Measurements from ENCODE around the gene KRT40.
A peak's percentile ranks its signal among the peaks of the same experiment; 100 is the strongest.

The KRT40 gene

DNA sequence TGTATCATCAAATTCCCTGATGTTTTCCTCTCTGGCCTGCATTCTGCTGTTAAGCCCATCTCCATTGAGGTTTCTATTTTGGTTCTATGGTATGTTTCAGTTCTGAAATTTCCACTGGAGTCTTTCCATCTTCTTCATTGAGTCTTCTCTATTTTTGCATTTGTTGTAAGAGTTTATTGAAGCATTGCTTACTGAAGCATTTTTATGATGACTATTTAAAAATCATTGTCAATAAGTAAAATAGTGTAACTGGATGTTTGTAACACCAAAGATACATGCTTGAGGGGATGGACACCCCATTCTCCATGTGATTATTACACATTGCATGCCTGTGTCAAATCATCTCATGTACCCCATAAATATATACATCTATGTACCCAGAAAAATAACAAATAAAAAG lies 8.6 kb downstream of the KRT40 start:
- no peak for DNase-seq (ENCODE audit: low read depth)
- TF ChIP-seq, protein P1, sequence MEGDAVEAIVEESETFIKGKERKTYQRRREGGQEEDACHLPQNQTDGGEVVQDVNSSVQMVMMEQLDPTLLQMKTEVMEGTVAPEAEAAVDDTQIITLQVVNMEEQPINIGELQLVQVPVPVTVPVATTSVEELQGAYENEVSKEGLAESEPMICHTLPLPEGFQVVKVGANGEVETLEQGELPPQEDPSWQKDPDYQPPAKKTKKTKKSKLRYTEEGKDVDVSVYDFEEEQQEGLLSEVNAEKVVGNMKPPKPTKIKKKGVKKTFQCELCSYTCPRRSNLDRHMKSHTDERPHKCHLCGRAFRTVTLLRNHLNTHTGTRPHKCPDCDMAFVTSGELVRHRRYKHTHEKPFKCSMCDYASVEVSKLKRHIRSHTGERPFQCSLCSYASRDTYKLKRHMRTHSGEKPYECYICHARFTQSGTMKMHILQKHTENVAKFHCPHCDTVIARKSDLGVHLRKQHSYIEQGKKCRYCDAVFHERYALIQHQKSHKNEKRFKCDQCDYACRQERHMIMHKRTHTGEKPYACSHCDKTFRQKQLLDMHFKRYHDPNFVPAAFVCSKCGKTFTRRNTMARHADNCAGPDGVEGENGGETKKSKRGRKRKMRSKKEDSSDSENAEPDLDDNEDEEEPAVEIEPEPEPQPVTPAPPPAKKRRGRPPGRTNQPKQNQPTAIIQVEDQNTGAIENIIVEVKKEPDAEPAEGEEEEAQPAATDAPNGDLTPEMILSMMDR (IDR thresholded peaks at IDR 0.05; ENCODE audit: control insufficient read depth, insufficient read depth, low read depth, low read length, missing control alignments): no peak
- H3K4me3 ChIP-seq (ENCODE audit: control insufficient read depth, low read depth, low read length): no peak overlapping the region

DNA sequence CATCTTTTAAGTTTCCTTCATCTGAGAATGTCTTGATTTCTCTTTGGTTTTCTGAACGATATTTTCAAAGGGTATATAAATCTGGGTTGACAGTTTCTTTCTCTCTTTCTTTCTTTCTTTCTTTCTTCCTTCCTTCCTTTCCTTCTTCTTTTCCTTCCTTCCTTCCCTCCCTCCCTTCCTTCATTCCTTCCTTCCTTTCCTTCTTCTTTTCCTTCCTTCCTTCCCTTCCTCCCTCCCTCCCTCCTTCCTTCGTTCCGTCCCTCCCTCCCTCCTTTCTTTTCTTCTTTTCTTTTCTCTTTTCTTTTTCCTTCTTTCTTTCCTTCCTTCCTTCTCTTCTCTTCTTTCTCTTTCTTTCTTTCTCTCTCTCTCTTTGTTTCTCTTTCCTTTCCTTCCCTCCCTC lies 9.8 kb downstream of the KRT40 start:
- H3K4me3 ChIP-seq (ENCODE audit: control insufficient read depth, low read depth, low read length): no peak overlapping the region
- TF ChIP-seq, protein P1 (IDR thresholded peaks at IDR 0.05; ENCODE audit: control insufficient read depth, insufficient read depth, low read depth, low read length, missing control alignments): no peak
- no peak for DNase-seq (ENCODE audit: low read depth)

DNA sequence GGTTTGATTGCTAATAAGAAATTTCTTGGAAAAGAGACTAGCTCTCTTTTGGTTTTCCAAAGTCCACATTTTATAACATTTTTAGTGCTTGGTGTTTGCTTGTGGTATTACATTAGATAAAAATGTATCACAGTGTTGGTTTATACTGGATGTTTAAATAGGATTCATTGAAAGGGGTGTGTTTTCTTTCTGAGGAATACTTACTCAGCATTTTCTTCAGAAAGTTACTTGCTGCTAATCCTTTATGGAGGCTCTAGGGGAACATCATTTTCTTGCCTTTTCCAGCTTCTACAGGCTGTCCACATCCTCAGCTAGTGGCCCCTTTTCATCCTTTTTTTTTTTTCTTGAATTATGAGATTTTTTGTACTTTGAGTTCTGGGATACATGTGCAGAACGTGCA lies 16.5 kb downstream of the KRT40 start:
- DNase-seq (ENCODE audit: low read depth): no peak
- H3K4me3 ChIP-seq (ENCODE audit: control insufficient read depth, low read depth, low read length): no peak overlapping the region
- TF ChIP-seq, protein P1 (IDR thresholded peaks at IDR 0.05; ENCODE audit: control insufficient read depth, insufficient read depth, low read depth, low read length, missing control alignments): no peak

DNA sequence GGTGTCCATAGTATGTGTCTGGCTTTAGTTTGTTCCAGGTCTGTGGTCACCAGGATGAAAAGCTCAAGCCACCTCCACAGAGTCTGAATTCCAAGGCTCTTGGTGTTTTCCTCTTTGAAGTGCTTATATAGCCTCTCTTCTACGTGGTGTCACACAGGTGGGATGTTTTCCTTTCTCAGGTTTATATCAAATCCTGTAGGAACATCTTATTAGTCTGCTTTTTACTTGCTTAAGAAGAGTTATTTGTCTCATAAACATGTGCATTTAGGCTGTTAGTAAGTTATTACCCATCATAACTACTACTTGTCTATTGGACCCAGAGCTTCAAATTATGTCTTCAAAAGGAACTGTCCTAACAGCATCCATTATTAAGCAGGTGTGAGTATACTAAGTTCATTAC lies 17.3 kb downstream of the KRT40 start, which contains the start of gene KRT39:
Gene KRT39 (minus strand): TSS at position 101 of the 400 bp plus-strand sequence. CDS start 92 bp downstream, at position 9.
- H3K4me3 ChIP-seq (ENCODE audit: control insufficient read depth, low read depth, low read length): no peak within 1 kb of the TSS
- DNase-seq (ENCODE audit: low read depth): no peak
- TF ChIP-seq, protein P1 (IDR thresholded peaks at IDR 0.05; ENCODE audit: control insufficient read depth, insufficient read depth, low read depth, low read length, missing control alignments): no peak

DNA sequence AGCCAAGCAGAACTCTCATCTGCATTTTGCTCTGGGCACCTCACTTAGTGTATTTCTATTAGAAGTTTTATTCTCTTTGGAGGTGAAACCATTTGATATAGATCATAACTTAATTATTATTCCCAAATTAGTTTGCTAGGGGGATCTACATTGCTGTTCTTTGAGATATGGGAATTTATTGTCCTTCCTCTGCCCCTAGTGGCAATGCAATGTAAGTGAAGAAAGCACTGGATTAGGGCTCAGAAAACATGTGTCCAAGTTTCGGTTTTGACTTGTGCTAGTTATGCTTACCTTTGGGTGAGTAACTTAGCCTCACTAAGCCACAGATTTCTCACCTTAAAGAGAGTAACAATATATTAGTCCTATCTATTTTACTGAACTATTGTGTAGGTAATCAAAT lies 20.3 kb downstream of the KRT40 start:
- no peak overlapping the region for H3K4me3 ChIP-seq (ENCODE audit: control insufficient read depth, low read depth, low read length)
- DNase-seq (ENCODE audit: low read depth): no peak
- TF ChIP-seq, protein P1 (IDR thresholded peaks at IDR 0.05; ENCODE audit: control insufficient read depth, insufficient read depth, low read depth, low read length, missing control alignments): peak; percentile 45

DNA sequence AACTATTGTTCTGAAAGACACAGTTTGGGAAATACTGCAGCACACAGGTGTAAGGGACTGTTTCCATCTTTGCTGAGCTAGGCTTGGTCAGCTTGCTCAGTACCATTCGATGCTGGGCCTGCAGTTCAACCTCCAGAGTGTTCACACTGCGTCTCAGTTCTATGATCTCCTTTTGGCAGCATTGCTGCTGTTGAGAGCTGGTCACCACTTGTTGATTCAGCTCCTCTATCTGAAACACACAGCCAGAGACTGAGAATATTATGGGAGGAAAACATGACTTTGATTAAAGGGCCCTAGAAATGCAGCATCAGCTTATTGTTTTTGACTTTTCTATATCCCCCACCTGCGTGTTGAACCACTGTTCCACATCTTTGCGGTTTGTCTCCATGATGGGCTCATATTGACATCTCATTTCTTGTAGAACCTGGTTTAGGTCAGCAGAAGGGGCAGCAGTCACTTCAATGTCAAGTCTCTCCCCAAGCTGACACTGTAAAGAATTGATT lies 22.0 kb downstream of the KRT40 start:
- H3K4me3 ChIP-seq (ENCODE audit: control insufficient read depth, low read depth, low read length): no peak overlapping the region
- no peak for DNase-seq (ENCODE audit: low read depth)
- TF ChIP-seq, protein P1 (IDR thresholded peaks at IDR 0.05; ENCODE audit: control insufficient read depth, insufficient read depth, low read depth, low read length, missing control alignments): no peak

DNA sequence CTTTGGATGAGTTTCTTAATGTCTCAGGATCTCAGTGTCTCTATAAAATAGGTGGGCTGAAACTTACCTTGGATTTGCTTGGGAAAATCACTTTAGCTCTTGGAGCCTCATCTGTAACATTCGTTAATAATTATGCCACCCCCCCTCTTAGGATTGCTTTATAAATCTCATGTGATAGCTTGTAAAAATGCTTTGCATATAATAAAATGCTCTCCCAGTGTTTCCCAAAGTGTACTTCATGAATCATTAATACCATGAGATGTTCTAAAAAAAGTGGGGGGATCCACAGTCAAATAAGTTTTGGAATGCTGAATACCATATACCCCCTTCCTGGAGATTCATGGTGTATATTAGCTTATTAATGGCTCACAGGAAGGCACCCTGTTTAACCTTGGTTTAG lies 22.5 kb downstream of the KRT40 start:
- no peak overlapping the region for H3K4me3 ChIP-seq (ENCODE audit: control insufficient read depth, low read depth, low read length)
- TF ChIP-seq, protein P1 (IDR thresholded peaks at IDR 0.05; ENCODE audit: control insufficient read depth, insufficient read depth, low read depth, low read length, missing control alignments): no peak
- peak; percentile 39 for DNase-seq (ENCODE audit: low read depth)

Data from AG09309 (cell line).